ENCODE measurements around the gene HDAC4. TPM values are rescaled to one million over a fixed set of nuclear protein-coding genes. Genes with fewer than 3 reads are reported as not detected.

HDAC4 gene
- total and polyA plus RNA-seq, 3 donors from 2014 or later: 29.0 to 67.5 (median 58.7) TPM

DNA sequence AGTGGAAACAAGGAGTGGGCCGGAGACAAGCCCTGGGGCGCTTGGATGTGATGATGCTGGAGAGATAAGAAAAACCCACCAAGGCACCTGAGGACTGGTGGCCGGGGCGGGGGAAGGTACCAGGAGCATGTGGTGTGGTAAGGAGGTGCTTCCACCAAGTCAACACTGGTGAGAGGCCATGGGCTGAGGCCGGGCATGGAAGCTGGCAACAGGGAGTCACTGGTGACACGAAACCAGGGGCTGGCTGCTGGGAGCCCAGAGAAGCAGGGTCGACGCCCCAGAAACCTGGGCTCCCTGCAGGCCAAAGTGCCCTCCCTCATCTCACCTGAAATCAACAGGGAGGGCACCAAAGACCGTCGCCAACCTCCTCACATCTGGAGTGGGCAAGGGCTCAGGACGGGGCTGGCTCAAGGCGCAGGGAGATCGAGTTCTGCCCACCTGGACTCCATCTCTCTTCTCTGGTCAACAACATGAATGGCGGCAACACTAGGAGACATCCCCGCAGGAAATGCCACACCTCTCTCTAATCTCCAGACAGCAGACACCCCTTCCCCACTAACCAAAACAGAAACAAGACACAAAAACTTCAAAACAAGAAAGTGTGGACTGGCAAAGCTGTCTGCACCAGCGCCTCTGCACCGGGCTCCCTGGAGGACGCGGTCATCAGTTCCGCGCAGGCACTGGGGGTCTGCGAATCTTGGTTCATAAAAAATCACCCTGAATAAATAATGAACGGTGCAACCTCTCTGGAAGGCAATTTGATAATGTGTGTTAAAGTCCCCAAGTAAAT, 185.5 kb downstream of the HDAC4 start:
- no peak for TF ChIP-seq CTCF (IDR thresholded peaks at IDR 0.05)
- TF ChIP-seq POLR2A (IDR thresholded peaks at IDR 0.05): no peak
- H3K27me3 ChIP-seq: no peaks in the 10 kb centered on the region
- no peak for DNase-seq
- H3K4me3 ChIP-seq: no peak overlapping the region
- no peaks in the 10 kb centered on the region for H3K36me3 ChIP-seq (ENCODE audit: low read depth, missing control alignments)
- H3K27ac ChIP-seq: no peak overlapping the region
- 93 to 97% methylated on average over 23 of the region's 23 CpGs for WGBS, 2 donors
- peaks cover 21% of the 10 kb centered on the region for H3K4me1 ChIP-seq
- intact Hi-C loops (cut with DNase I; ENCODE audit: low total_unique reads): no loop called here
- H3K9me3 ChIP-seq: no peaks in the 10 kb centered on the region

- intact Hi-C loops (cut with DNase I; ENCODE audit: low total_unique reads): no loop called here
- Histone ChIP-seq H3K27ac (no peak overlapping the region), H3K9me3 (no peaks in the 10 kb centered on the region), H3K4me3 (no peak overlapping the region), H3K4me1 (peaks cover 21% of the 10 kb centered on the region), H3K27me3 (no peaks in the 10 kb centered on the region), H3K36me3 (ENCODE audit: low read depth, missing control alignments) (no peaks in the 10 kb centered on the region)
- TF ChIP-seq POLR2A (IDR thresholded peaks at IDR 0.05) (no peak), CTCF (IDR thresholded peaks at IDR 0.05) (no peak)
- 93% methylated on average over 9 of the region's 9 CpGs for WGBS, 2 donors
- no peak for DNase-seq
Measured at GRCh38 chr2:239214725-239215124, 186.1 kb downstream of the HDAC4 start.

DNA sequence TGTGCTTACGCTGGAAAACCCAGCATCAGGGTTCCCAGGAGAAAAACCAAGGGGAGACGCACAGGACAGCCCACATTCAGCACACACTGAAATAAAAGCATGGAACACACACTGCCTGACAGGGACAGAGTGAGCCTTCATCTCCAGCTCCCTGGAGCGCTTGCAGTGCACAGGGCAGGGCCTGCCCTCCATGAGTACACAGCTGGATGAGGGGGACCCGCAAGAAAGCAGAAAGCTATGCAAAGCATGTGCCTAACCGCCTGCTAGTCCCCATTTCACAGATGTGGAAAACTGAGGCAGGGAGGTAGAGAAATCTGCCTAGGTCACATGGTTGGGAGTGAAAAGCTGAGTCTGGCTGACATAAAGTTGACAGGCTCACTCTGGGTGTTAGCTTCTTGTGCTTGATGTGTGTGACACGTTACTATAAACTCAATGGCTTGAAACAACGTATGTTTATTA, 187.1 kb downstream of the HDAC4 start:
- Histone ChIP-seq H3K27ac (no peak overlapping the region), H3K27me3 (no peaks in the 10 kb centered on the region), H3K9me3 (no peaks in the 10 kb centered on the region), H3K4me3 (no peak overlapping the region), H3K36me3 (ENCODE audit: low read depth, missing control alignments) (no peaks in the 10 kb centered on the region), H3K4me1 (peaks cover 21% of the 10 kb centered on the region)
- intact Hi-C loops (cut with DNase I; ENCODE audit: low total_unique reads): no loop called here
- no peak for TF ChIP-seq POLR2A (IDR thresholded peaks at IDR 0.05)
- no peak for TF ChIP-seq CTCF (IDR thresholded peaks at IDR 0.05)
- DNase-seq: no peak
- 79 to 80% methylated on average over 7 of the region's 7 CpGs for WGBS, 2 donors

DNA sequence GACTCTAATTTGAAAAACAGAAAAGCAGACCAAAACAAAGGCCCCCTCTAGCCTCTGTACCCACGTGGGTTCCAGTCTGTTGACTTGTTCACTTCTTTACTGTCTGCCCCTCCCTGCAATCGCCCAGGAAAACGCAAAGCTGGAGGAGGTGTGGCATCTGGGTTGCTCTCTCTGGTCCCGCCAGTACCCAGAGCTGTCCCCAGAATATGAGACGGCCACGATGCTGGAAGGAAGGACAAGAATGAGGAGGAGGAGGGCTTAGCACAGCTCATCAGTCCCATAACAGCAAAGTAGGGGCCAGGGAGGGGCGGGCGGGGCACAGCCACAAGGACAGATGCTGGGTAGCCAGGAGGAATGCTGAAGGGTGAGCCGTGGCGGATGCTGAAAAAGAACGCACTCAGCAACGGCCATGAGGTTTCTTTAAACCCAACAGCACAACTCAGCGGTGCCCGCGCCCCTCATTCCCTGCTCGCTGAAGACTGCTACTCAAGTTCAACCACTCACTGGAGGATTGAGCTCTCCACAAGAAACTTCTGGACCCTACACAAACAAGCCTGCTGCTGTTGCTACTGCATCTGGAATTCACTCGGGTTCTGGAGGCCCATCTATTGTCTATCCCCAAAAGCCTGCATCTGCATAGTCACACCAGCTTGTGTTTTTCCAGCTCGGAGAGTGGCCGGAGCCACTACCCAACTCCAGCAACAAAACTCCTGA, 187.7 kb downstream of the HDAC4 start:
- intact Hi-C loops (cut with DNase I; ENCODE audit: low total_unique reads): no loop called here
- 64 to 72% methylated on average over 15 to 19 of the region's 19 CpGs for WGBS, 2 donors
- H3K27me3 ChIP-seq: no peaks in the 10 kb centered on the region
- DNase-seq: no peak
- TF ChIP-seq CTCF (IDR thresholded peaks at IDR 0.05) (no peak), POLR2A (IDR thresholded peaks at IDR 0.05) (no peak)
- no peaks in the 10 kb centered on the region for H3K36me3 ChIP-seq (ENCODE audit: low read depth, missing control alignments)
- H3K4me3 ChIP-seq: no peak overlapping the region
- H3K27ac ChIP-seq: peak overlapping the region in 1 of 2 donors; percentile 23
- H3K9me3 ChIP-seq: no peaks in the 10 kb centered on the region
- peaks cover 21% of the 10 kb centered on the region for H3K4me1 ChIP-seq

Data from testis (tissue), 3 donors.